ENCODE data around the gene THRA.

THRA gene

GRCh38 chr17:40021451-40021971 lies 41.3 kb upstream of the THRA start:
- peaks cover 41% of the 10 kb centered on the region for H3K36me3 ChIP-seq (ENCODE audit: insufficient read depth, low read length)
- no peaks in the 10 kb centered on the region for H3K27me3 ChIP-seq (ENCODE audit: control insufficient read depth, insufficient read depth, low read length)
- H3K9ac ChIP-seq (ENCODE audit: low read depth, low read length) = peak overlapping the region; percentile 80
- H3K4me3 ChIP-seq (ENCODE audit: low read length) = peak overlapping the region; percentile 5
- H3K4me1 ChIP-seq (ENCODE audit: control insufficient read depth, insufficient read depth, low read length) = peaks cover 95% of the 10 kb centered on the region
- H3K4me2 ChIP-seq (ENCODE audit: low read length) = peak overlapping the region; percentile 94
- no peaks in the 10 kb centered on the region for H3K9me3 ChIP-seq (replicated peaks; ENCODE audit: low read length)

- Histone ChIP-seq H3K4me3 (ENCODE audit: low read length) (no peak overlapping the region), H3K4me2 (ENCODE audit: low read length) (peak overlapping the region; percentile 94), H3K9me3 (replicated peaks; ENCODE audit: low read length) (no peaks in the 10 kb centered on the region), H3K4me1 (ENCODE audit: control insufficient read depth, insufficient read depth, low read length) (peaks cover 94% of the 10 kb centered on the region), H3K27me3 (ENCODE audit: control insufficient read depth, insufficient read depth, low read length) (no peaks in the 10 kb centered on the region), H3K36me3 (ENCODE audit: insufficient read depth, low read length) (peaks cover 36% of the 10 kb centered on the region), H3K9ac (ENCODE audit: low read depth, low read length) (peak overlapping the region; percentile 61)
Observed at GRCh38 chr17:40022497-40022896, 40.3 kb upstream of the THRA start.

GRCh38 chr17:40022961-40023541 lies 39.7 kb upstream of the THRA start:
- H3K4me2 ChIP-seq (ENCODE audit: low read length) = no peak overlapping the region
- no peaks in the 10 kb centered on the region for H3K9me3 ChIP-seq (replicated peaks; ENCODE audit: low read length)
- no peak overlapping the region for H3K9ac ChIP-seq (ENCODE audit: low read depth, low read length)
- H3K4me1 ChIP-seq (ENCODE audit: control insufficient read depth, insufficient read depth, low read length) = peaks cover 88% of the 10 kb centered on the region
- H3K4me3 ChIP-seq (ENCODE audit: low read length) = no peak overlapping the region
- peaks cover 36% of the 10 kb centered on the region for H3K36me3 ChIP-seq (ENCODE audit: insufficient read depth, low read length)
- H3K27me3 ChIP-seq (ENCODE audit: control insufficient read depth, insufficient read depth, low read length) = no peaks in the 10 kb centered on the region

GRCh38 chr17:40023590-40024292 lies 39.0 kb upstream of the THRA start:
- Histone ChIP-seq H3K9ac (ENCODE audit: low read depth, low read length) (no peak overlapping the region), H3K4me1 (ENCODE audit: control insufficient read depth, insufficient read depth, low read length) (peaks cover 81% of the 10 kb centered on the region), H3K4me3 (ENCODE audit: low read length) (no peak overlapping the region), H3K27me3 (ENCODE audit: control insufficient read depth, insufficient read depth, low read length) (no peaks in the 10 kb centered on the region), H3K36me3 (ENCODE audit: insufficient read depth, low read length) (peaks cover 41% of the 10 kb centered on the region), H3K9me3 (replicated peaks; ENCODE audit: low read length) (no peaks in the 10 kb centered on the region), H3K4me2 (ENCODE audit: low read length) (no peak overlapping the region)

DNA sequence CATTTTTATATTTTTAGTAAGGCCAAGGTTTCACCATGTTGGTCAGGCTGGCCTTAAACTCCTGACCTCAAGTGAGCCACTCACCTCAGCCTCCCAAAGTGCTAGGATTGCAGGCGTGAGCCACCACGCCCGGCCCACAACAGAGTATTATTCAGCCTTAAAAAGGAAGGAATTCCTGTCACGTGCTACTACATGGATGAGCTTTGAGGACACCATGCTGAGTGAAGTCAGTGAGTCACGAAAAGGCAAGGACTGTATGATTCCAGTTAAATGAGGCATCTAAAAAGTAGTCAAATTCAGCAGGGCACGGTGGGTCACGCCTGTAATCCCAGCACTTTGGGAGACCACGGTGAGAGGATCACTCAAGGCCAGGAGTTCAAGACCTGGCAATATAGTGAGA lies 37.9 kb upstream of the THRA start:
- Histone ChIP-seq H3K4me3 (ENCODE audit: low read length) (no peak overlapping the region), H3K4me2 (ENCODE audit: low read length) (no peak overlapping the region), H3K4me1 (ENCODE audit: control insufficient read depth, insufficient read depth, low read length) (peaks cover 71% of the 10 kb centered on the region), H3K36me3 (ENCODE audit: insufficient read depth, low read length) (peaks cover 48% of the 10 kb centered on the region), H3K9me3 (replicated peaks; ENCODE audit: low read length) (no peaks in the 10 kb centered on the region), H3K9ac (ENCODE audit: low read depth, low read length) (peak overlapping the region; percentile 14), H3K27me3 (ENCODE audit: control insufficient read depth, insufficient read depth, low read length) (no peaks in the 10 kb centered on the region)

DNA sequence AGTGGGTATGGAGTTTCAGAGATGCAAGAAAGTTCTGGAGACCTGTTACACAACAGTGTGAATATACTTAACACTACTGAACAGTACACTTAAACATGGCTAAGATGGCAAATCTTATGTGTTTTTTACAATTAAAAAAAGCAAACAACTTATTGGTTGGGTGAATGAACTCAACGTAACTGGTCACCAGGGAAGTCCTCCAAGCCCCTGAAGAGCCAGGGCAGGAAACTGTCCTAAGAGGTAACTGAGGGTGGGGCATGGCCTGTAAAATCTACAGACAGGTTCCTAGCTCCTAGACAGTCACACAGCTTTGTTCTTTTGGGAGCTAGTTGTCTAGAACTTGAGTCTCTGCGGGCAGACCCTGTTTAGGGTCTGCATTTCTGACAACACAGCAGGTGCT lies 37.2 kb upstream of the THRA start:
- no peak overlapping the region for H3K4me2 ChIP-seq (ENCODE audit: low read length)
- H3K4me1 ChIP-seq (ENCODE audit: control insufficient read depth, insufficient read depth, low read length) = peaks cover 64% of the 10 kb centered on the region
- H3K4me3 ChIP-seq (ENCODE audit: low read length) = no peak overlapping the region
- peak overlapping the region; percentile 14 for H3K9ac ChIP-seq (ENCODE audit: low read depth, low read length)
- no peaks in the 10 kb centered on the region for H3K9me3 ChIP-seq (replicated peaks; ENCODE audit: low read length)
- no peaks in the 10 kb centered on the region for H3K27me3 ChIP-seq (ENCODE audit: control insufficient read depth, insufficient read depth, low read length)
- H3K36me3 ChIP-seq (ENCODE audit: insufficient read depth, low read length) = peaks cover 43% of the 10 kb centered on the region

DNA sequence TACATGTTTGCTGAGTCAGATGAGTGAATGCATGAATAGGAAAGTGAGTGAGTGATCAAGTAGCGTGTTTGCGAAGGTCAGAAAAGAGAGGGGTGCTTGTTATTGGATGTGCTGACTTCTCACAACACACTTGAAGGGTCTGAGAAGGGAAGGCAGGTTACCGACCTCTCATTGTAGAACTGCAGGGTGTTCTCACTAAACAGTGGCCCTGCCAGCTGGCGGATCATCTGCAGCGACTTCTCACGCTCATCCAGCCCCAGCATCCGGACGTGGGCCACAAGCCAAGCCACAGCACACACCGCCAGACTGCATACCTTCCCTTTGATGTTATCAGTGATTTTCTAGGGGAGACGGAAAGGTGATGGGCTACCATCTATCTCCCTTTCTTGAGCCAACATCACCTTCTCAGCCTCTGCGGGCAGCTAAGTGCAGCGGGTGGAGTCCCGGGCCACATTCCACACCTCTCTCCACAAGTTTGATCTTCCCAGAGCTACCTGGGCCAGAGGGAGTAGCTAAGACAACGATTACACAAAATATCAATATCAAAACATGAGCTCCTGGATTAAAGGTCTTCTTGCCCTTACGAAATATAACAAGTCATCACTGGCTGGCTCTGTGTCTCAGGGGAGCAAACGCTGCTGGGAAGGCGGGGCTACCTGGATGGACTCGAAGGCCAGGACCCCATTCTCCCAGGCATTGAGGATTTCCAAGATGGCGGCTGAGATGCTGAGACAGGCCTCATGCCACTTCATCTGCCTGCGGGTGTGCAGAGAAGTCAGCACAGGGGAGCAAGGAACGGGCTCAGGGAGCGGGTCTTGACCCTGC lies 36.6 kb upstream of the THRA start:
- Histone ChIP-seq H3K27me3 (ENCODE audit: control insufficient read depth, insufficient read depth, low read length) (no peaks in the 10 kb centered on the region), H3K9me3 (replicated peaks; ENCODE audit: low read length) (no peaks in the 10 kb centered on the region), H3K4me3 (ENCODE audit: low read length) (no peak overlapping the region), H3K36me3 (ENCODE audit: insufficient read depth, low read length) (peaks cover 47% of the 10 kb centered on the region), H3K4me2 (ENCODE audit: low read length) (no peak overlapping the region), H3K9ac (ENCODE audit: low read depth, low read length) (no peak overlapping the region), H3K4me1 (ENCODE audit: control insufficient read depth, insufficient read depth, low read length) (peaks cover 58% of the 10 kb centered on the region)

GRCh38 chr17:40026816-40027613 lies 35.8 kb upstream of the THRA start:
- no peaks in the 10 kb centered on the region for H3K27me3 ChIP-seq (ENCODE audit: control insufficient read depth, insufficient read depth, low read length)
- H3K9ac ChIP-seq (ENCODE audit: low read depth, low read length) = no peak overlapping the region
- peaks cover 56% of the 10 kb centered on the region for H3K36me3 ChIP-seq (ENCODE audit: insufficient read depth, low read length)
- peaks cover 50% of the 10 kb centered on the region for H3K4me1 ChIP-seq (ENCODE audit: control insufficient read depth, insufficient read depth, low read length)
- no peaks in the 10 kb centered on the region for H3K9me3 ChIP-seq (replicated peaks; ENCODE audit: low read length)
- no peak overlapping the region for H3K4me3 ChIP-seq (ENCODE audit: low read length)
- H3K4me2 ChIP-seq (ENCODE audit: low read length) = peak overlapping the region; percentile 31

DNA sequence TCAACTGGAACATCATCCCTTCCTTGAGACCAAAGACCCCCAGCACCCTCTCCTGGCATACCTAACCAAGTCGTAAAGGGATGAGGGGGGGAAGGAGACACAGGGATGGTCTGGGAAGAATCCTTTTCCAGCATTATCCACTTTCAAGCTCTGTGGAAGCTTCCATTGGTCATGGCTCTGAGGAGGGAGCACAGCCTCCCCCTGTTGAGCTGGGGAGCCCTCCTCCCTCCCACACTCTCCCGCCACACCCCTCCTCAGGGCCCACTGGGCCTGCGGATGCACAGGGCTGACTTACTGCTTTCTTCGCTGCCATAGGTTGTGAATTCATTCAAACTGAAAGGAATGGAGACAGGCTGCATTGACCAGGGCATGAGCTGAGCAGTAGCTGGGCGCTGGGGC lies 35.2 kb upstream of the THRA start:
- Histone ChIP-seq H3K27me3 (ENCODE audit: control insufficient read depth, insufficient read depth, low read length) (no peaks in the 10 kb centered on the region), H3K4me1 (ENCODE audit: control insufficient read depth, insufficient read depth, low read length) (peaks cover 44% of the 10 kb centered on the region), H3K9me3 (replicated peaks; ENCODE audit: low read length) (no peaks in the 10 kb centered on the region), H3K9ac (ENCODE audit: low read depth, low read length) (no peak overlapping the region), H3K4me2 (ENCODE audit: low read length) (no peak overlapping the region), H3K36me3 (ENCODE audit: insufficient read depth, low read length) (peaks cover 62% of the 10 kb centered on the region), H3K4me3 (ENCODE audit: low read length) (no peak overlapping the region)

GRCh38 chr17:40028595-40028994 lies 34.2 kb upstream of the THRA start:
- no peaks in the 10 kb centered on the region for H3K27me3 ChIP-seq (ENCODE audit: control insufficient read depth, insufficient read depth, low read length)
- peaks cover 34% of the 10 kb centered on the region for H3K4me1 ChIP-seq (ENCODE audit: control insufficient read depth, insufficient read depth, low read length)
- H3K4me3 ChIP-seq (ENCODE audit: low read length) = no peak overlapping the region
- H3K36me3 ChIP-seq (ENCODE audit: insufficient read depth, low read length) = peaks cover 71% of the 10 kb centered on the region
- H3K4me2 ChIP-seq (ENCODE audit: low read length) = no peak overlapping the region
- no peaks in the 10 kb centered on the region for H3K9me3 ChIP-seq (replicated peaks; ENCODE audit: low read length)
- H3K9ac ChIP-seq (ENCODE audit: low read depth, low read length) = no peak overlapping the region

GRCh38 chr17:40031706-40032105 lies 31.1 kb upstream of the THRA start:
- Histone ChIP-seq H3K4me2 (ENCODE audit: low read length) (no peak overlapping the region), H3K9ac (ENCODE audit: low read depth, low read length) (no peak overlapping the region), H3K4me1 (ENCODE audit: control insufficient read depth, insufficient read depth, low read length) (peaks cover 6% of the 10 kb centered on the region), H3K36me3 (ENCODE audit: insufficient read depth, low read length) (peaks cover 53% of the 10 kb centered on the region), H3K9me3 (replicated peaks; ENCODE audit: low read length) (no peaks in the 10 kb centered on the region), H3K4me3 (ENCODE audit: low read length) (no peak overlapping the region), H3K27me3 (ENCODE audit: control insufficient read depth, insufficient read depth, low read length) (no peaks in the 10 kb centered on the region)
